NCI-H2227 treated with DMSO at 0.1 percent for 48 hours (cell line): ENCODE measurements around the gene DENND4B.
A peak's percentile ranks its signal among the peaks of the same experiment; 100 is the strongest.

Experiments
- DNase-seq: peaks from one replicate; lab custom pipeline; 2025; lab: John Stamatoyannopoulos, UW

DENND4B gene

DNA sequence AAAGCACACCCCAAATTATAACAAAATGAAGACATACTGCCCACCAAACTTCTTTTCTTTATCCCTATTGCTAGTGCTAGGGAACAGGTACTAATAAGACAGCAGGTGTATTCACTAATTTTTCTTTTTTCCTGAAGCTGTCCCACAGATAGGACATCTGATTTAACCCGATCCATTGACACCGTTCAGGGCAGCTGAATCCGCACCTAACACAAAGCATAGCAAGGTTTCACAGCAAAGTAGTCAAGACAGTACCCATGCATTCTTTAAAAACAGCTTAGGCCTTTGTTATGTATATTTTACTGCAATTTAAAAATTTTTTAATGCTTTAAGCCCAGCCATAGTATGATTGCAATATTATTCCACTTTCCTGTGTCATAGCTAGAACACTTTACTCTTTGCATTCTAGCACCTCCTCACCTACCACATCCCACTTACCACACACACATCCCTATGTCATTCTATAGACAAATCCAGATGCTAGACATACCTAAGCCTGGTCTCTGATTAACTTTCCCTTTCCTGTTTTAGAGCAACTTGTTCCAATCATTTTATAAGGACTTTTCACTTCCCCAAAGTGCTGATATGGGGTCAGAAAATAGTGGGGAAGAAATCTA, 64.1 kb downstream of the DENND4B start:
- DNase-seq = peak; percentile 66

GRCh38 chr1:153881751-153882150, 64.8 kb downstream of the DENND4B start:
- peak; percentile 94 for DNase-seq

DNA sequence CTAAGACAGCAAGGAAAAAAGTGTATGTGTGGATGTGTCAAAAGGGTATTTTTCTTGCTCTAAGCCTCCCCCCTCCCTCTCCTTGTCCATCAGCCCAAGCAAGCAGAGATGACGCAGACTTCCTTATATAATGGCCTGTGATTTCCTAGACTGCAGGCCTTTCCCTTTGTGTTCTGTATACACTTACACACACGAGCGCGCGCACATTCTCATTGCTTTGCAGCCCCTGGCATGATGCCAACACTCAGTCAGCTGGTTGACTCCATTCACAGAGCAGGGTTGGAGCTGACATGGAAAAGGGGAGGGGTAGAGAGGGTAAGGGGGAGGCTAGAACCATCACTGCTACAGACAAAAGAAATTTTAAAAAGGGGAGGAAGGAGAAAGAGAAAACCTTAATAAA, 65.6 kb downstream of the DENND4B start:
- peak; percentile 100 for DNase-seq

- DNase-seq = no peak
Measured at GRCh38 chr1:153880024-153880423, 66.5 kb downstream of the DENND4B start.
